Cardiac muscle cell (in vitro differentiated cells and primary cell): ENCODE measurements around the gene APOL6. TPM values are rescaled to one million over a fixed set of nuclear protein-coding genes. Genes with fewer than 3 reads are reported as not detected.
A peak's percentile ranks its signal among the peaks of the same experiment; 100 is the strongest.

Experiments used
- DNase-seq, 2 donors: peaks; one replicate each; pipeline versions ENCODE4 v3.0.0 to v3.0.0-alpha.2; 2010 to 2017; ENCODE audit warnings: low read depth in 1 of 2, low spot score in 1 of 2
- H3K27ac ChIP-seq: fragments of 200-600 bp; sonication (generic); 2 replicates; pipeline ENCODE4 v1.5.1; 2016
- H3K27me3 ChIP-seq: fragments of 200-600 bp; sonication (generic); 2 replicates; pipeline ENCODE4 v1.6.0; 2016; ENCODE audit warnings: control low read depth
- H3K36me3 ChIP-seq: fragments of 200-600 bp; sonication (generic); 2 replicates; pipeline ENCODE4 v1.5.1; 2016; ENCODE audit warnings: control low read depth
- H3K4me1 ChIP-seq: fragments of 200-600 bp; sonication (generic); 2 replicates; pipeline ENCODE4 v1.8.1; 2017; ENCODE audit warnings: low read depth, mild to moderate bottlenecking, mixed run types
- H3K4me3 ChIP-seq: fragments of 200-600 bp; sonication (generic); 2 replicates; pipeline ENCODE4 v1.5.1; 2016; ENCODE audit warnings: mild to moderate bottlenecking
- H3K9me3 ChIP-seq: fragments of 200-600 bp; sonication (generic); 2 replicates; pipeline ENCODE4 v1.5.1; 2017; ENCODE audit warnings: low read depth, mild to moderate bottlenecking, control low read depth
- polyA plus RNA-seq: library from polyadenylated mRNA; unstranded; fragments of >200 nt; fragmentation: Nextera tagmentation; extraction: Ambion mirVana; gene quantifications from 2 replicates; pipeline ENCODE4 v1.2.1, GENCODE V29; 2016
- total RNA-seq: library from RNA; depleted of rRNA; stranded (reverse); fragments of >200 nt; gene quantifications from 2 replicates; pipeline ENCODE4 v1.2.3, GENCODE V29; 2016
- TF ChIP-seq, protein P1 (sequence below): IDR thresholded peaks from 2 replicates; pipeline ENCODE4 v1.5.1; 2012; ENCODE audit warnings: low read depth, mild to moderate bottlenecking, low read length

APOL6 gene
- total and polyA plus RNA-seq, 2 experiments from 2014 or later: 0.07 TPM; not detected in 1

DNA sequence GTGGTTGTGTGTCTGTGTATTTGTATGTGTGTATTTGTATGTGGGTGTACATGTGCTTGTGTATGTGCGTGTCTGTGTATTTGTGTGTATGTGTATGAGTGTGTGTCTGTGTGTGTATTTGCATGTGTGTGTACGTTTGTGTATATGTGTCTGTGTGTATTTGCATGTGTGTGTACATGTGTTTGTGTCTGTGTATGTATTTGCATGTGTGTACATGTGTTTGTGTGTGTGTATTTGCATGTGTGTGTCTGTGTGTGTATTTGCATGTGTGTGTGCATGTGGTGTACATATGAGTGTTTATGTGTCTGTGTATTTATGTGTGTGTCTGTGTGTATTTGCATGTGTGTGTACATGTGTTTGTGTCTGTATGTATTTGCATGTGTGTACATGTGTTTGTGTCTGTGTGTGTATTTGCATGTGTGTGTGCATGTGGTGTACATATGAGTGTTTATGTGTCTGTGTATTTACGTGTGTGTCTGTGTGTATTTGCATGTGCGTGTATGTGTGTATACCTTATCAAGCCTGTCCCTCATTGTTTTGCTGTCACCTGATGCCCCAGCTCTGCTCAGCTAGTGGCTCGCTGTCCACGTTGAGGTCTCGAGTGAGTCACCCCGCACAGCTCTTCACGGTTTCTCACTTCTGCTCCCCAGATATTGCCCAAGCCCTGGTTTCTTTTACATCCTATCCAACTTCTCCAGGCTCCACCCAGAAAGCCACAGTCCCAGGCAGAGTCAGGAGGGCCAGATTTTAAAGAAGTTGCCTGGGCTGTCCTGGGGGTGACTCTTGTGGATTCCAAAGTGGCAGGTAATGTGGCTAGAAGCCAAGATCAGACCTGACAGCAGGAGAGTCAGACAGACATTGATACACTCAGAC, 46.3 kb upstream of the APOL6 start:
- TF ChIP-seq, protein P1, sequence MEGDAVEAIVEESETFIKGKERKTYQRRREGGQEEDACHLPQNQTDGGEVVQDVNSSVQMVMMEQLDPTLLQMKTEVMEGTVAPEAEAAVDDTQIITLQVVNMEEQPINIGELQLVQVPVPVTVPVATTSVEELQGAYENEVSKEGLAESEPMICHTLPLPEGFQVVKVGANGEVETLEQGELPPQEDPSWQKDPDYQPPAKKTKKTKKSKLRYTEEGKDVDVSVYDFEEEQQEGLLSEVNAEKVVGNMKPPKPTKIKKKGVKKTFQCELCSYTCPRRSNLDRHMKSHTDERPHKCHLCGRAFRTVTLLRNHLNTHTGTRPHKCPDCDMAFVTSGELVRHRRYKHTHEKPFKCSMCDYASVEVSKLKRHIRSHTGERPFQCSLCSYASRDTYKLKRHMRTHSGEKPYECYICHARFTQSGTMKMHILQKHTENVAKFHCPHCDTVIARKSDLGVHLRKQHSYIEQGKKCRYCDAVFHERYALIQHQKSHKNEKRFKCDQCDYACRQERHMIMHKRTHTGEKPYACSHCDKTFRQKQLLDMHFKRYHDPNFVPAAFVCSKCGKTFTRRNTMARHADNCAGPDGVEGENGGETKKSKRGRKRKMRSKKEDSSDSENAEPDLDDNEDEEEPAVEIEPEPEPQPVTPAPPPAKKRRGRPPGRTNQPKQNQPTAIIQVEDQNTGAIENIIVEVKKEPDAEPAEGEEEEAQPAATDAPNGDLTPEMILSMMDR: no peak
- DNase-seq: peak in 1 of 2 donors; percentile 80
- peak overlapping the region; percentile 78 for H3K27ac ChIP-seq

DNA sequence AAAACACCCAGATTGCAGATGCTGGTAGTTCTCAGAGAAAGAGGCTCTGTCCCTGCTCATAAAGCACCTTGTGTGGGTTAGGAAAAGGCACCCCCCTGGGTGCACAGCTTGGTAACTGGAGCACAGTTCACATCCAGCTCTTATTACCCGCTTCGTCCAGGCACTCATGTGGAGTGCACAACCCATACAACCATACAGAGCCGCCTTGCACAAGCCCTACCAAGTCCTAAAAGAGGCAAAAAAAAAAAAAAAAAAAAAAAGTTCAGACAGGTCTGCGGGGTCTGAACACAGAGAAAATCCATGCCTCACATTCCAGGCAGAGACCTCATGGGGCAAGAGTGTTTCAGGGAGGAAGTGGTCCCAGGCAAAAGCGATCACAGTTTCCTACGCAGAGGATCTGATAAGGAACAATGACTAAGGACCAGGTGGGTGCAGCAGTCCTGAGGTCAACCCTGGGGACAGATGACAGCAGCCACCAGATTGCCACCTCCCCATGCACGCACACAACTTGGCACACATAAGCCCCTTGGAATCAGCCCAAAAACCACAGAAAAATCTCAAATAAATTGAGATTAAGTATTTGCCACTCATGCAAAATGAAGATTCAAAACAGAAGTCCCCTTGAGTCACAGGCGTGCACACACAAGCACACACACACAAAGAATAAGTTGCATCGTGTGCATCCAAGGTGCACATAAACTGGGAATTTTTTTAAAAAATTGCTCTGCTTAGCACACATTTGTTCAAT, 43.5 kb upstream of the APOL6 start:
- Histone ChIP-seq H3K36me3 (peaks cover 9% of the 10 kb centered on the region), H3K27ac (peak overlapping the region; percentile 93), H3K27me3 (no peaks in the 10 kb centered on the region), H3K9me3 (no peaks in the 10 kb centered on the region), H3K4me3 (no peak overlapping the region), H3K4me1 (peaks cover 25% of the 10 kb centered on the region)
- DNase-seq: peak in 1 of 2 donors; percentile 49
- TF ChIP-seq, protein P1: no peak

More for the DNA sequence above, 46.3 kb upstream of the APOL6 start:
- Histone ChIP-seq H3K4me3 (no peak overlapping the region), H3K27me3 (no peaks in the 10 kb centered on the region), H3K4me1 (peaks cover 41% of the 10 kb centered on the region), H3K36me3 (no peaks in the 10 kb centered on the region), H3K9me3 (no peaks in the 10 kb centered on the region)

DNA sequence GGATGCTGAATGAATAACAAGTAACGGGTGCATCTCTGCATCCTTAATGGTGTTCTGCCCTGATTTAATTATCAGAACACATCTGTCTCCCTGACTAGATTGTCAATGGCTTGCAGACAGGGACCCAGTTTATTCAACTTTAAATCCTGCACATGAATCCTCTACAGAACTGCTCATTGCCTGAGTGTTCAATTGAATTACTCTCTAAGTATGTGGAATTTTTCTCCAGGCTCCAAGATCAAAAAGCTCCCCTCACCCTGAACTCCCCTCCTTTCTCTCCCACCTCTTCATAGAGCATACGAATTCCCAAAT, 42.9 kb upstream of the APOL6 start:
- DNase-seq: no peak
- H3K27ac ChIP-seq: peak overlapping the region; percentile 93
- H3K27me3 ChIP-seq: no peaks in the 10 kb centered on the region
- no peaks in the 10 kb centered on the region for H3K9me3 ChIP-seq
- H3K36me3 ChIP-seq: peaks cover 11% of the 10 kb centered on the region
- H3K4me1 ChIP-seq: peaks cover 25% of the 10 kb centered on the region
- no peak overlapping the region for H3K4me3 ChIP-seq
- TF ChIP-seq, protein P1: no peak

DNA sequence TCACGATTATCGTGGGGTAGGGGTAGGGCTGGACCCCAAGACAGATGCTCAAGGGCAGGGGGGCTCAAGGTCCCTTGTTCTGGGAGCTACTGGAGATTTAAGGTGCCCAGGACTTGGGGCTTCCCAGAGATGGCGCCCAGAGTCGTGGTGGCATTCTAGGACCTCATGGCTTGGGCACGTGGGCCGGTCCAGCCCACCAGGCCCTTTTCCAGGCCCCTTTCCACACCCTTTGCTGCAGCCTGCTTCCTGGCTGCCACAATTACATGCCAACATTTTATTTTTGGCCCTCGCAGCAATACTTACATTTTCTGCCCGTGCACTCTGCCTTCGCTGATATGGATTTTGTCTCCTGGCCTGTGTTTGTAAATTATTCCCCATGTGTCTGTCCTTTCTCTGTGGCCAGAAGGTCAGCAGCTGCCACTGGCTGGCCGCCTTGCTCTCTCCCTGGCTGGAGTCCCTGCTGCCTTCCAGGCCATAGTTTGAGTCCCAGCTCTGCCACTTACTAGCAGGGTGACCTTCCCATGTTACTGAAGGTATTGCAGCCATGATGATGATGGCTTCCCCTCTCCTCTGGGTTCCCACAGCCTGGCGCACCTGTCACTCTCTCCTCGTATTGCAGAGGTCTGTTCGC, 42.3 kb upstream of the APOL6 start:
- peak overlapping the region; percentile 93 for H3K27ac ChIP-seq

DNA sequence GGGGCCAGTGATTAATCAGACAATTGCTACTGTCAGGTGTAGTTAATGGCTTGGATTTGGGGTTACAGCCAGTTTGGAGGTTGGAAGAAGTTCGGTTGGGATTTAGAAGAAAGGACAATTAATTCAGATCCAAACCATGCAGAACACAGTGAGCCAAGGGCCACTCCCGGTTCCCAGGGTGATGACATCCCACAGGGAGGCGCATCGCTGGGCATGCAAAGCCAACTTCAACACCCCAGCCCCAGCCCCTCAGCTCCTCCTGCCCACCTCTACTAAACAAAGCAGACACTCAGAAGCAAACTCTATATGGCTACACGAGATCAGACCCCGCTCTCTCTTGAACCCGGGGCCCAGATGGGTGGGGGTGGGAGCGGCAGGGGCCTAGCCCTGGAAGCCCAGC, 41.3 kb upstream of the APOL6 start:
- peaks cover 13% of the 10 kb centered on the region for H3K36me3 ChIP-seq
- no peaks in the 10 kb centered on the region for H3K9me3 ChIP-seq
- DNase-seq: no peak
- TF ChIP-seq, protein P1: no peak
- H3K4me3 ChIP-seq: no peak overlapping the region
- peak overlapping the region; percentile 93 for H3K27ac ChIP-seq
- peaks cover 29% of the 10 kb centered on the region for H3K4me1 ChIP-seq
- no peaks in the 10 kb centered on the region for H3K27me3 ChIP-seq

More for the DNA sequence above, 42.3 kb upstream of the APOL6 start:
- Histone ChIP-seq H3K36me3 (peaks cover 13% of the 10 kb centered on the region), H3K4me3 (no peak overlapping the region), H3K9me3 (no peaks in the 10 kb centered on the region), H3K4me1 (peaks cover 25% of the 10 kb centered on the region), H3K27me3 (no peaks in the 10 kb centered on the region)
- TF ChIP-seq, protein P1: no peak
- DNase-seq: no peak
